Brain microvascular endothelial cell (primary cell): Measurements from ENCODE around the gene RMRP.
"Not testable (repeated sequence)": the region's sequence is repeated elsewhere in the genome, so short reads cannot be mapped to it uniquely, and the experiment has no call there.

Experiments
- DNase-seq: peaks from one replicate; pipeline ENCODE4 v3.0.0-alpha.2; 2020
- H3K27ac ChIP-seq: fragments of 250-450 bp; sonication (Bioruptor Pico); 2 replicates; pipeline ENCODE4 v1.5.1; 2020; ENCODE audit warnings: mild to moderate bottlenecking, moderate library complexity
- H3K27me3 ChIP-seq: fragments of 250-450 bp; sonication (Bioruptor Pico); replicated peaks from 2 replicates; pipeline ENCODE4 v1.5.1; 2020; ENCODE audit warnings: mild to moderate bottlenecking
- H3K36me3 ChIP-seq: fragments of 250-450 bp; sonication (Bioruptor Pico); replicated peaks from 2 replicates; pipeline ENCODE4 v1.5.1; 2020; ENCODE audit warnings: mild to moderate bottlenecking
- H3K4me3 ChIP-seq: 2 replicates; pipeline ENCODE4 v1.5.1; 2011; ENCODE audit warnings: low read depth, mild to moderate bottlenecking, control low read depth, low read length, moderate library complexity
- CTCF ChIP-seq: IDR thresholded peaks from 2 replicates; pipeline ENCODE4 v1.5.1; 2011; ENCODE audit warnings: low read depth, mild to moderate bottlenecking, moderate library complexity, low read length, control low read depth, inconsistent platforms; ENCODE audit errors: missing control alignments
- in situ Hi-C: cut with HindIII; loops from 2 replicates; pipeline ENCODE4 v1.10.0; 2017; ENCODE audit warnings: low sequenced_read_pairs, low pct_ligation_motif_present

Gene RMRP

GRCh38 chr9:35650341-35651158 lies 7.3 kb downstream of the RMRP start, which contains the start of gene SIT1:
Gene SIT1 (minus strand): TSS chr9:35650931. CDS start chr9:35650853, 78 bp downstream.
- in situ Hi-C loops = no loop called here
- no peaks in the 10 kb centered on the region for H3K27me3 ChIP-seq

GRCh38 chr9:35649431-35650340 lies 8.1 kb downstream of the RMRP start:
- Histone ChIP-seq H3K27ac (no peak overlapping the region), H3K4me3 (no peak overlapping the region), H3K27me3 (no peaks in the 10 kb centered on the region), H3K36me3 (no peaks in the 10 kb centered on the region)
- DNase-seq = no peak
- in situ Hi-C loops = no loop called here
- no peak for TF ChIP-seq CTCF

More at GRCh38 chr9:35650341-35651158, 7.3 kb downstream of the RMRP start, which contains the start of gene SIT1:
- TF ChIP-seq CTCF = no peak
- DNase-seq = no peak
- no peak within 1 kb of the TSS for H3K4me3 ChIP-seq
- no peak within 1 kb of the TSS for H3K27ac ChIP-seq
- no peaks in the 10 kb centered on the region for H3K36me3 ChIP-seq

GRCh38 chr9:35646533-35647265 lies 11.1 kb downstream of the RMRP start:
- peak; percentile 81 for DNase-seq
- peak overlapping the region; percentile 71 for H3K4me3 ChIP-seq
- H3K27me3 ChIP-seq = no peaks in the 10 kb centered on the region
- no peak overlapping the region for H3K27ac ChIP-seq
- in situ Hi-C loops = no loop called here
- peak; percentile 82 for TF ChIP-seq CTCF
- H3K36me3 ChIP-seq = no peaks in the 10 kb centered on the region

GRCh38 chr9:35646153-35646532 lies 11.7 kb downstream of the RMRP start:
- Histone ChIP-seq H3K4me3 (peak overlapping the region; percentile 71), H3K36me3 (no peaks in the 10 kb centered on the region), H3K27ac (no peak overlapping the region), H3K27me3 (no peaks in the 10 kb centered on the region)
- TF ChIP-seq CTCF = peak; percentile 40
- in situ Hi-C loops = no loop called here
- DNase-seq = no peak

- peak overlapping the region; percentile 71 for H3K4me3 ChIP-seq
- H3K27me3 ChIP-seq, H3K27ac ChIP-seq, in situ Hi-C loops, DNase-seq, H3K36me3 ChIP-seq: not testable (repeated sequence)
These were observed 12.1 kb downstream of the RMRP start for GRCh38 chr9:35645736-35646135.
